DMS114 treated with DMSO at 0.1 percent for 48 hours (cell line): ENCODE data around the gene ANAPC2.

Source experiments
- DNase-seq: peaks from one replicate; lab custom pipeline; 2025; ENCODE audit not compliant: unreplicated experiment; lab: John Stamatoyannopoulos, UW

Gene ANAPC2

DNA sequence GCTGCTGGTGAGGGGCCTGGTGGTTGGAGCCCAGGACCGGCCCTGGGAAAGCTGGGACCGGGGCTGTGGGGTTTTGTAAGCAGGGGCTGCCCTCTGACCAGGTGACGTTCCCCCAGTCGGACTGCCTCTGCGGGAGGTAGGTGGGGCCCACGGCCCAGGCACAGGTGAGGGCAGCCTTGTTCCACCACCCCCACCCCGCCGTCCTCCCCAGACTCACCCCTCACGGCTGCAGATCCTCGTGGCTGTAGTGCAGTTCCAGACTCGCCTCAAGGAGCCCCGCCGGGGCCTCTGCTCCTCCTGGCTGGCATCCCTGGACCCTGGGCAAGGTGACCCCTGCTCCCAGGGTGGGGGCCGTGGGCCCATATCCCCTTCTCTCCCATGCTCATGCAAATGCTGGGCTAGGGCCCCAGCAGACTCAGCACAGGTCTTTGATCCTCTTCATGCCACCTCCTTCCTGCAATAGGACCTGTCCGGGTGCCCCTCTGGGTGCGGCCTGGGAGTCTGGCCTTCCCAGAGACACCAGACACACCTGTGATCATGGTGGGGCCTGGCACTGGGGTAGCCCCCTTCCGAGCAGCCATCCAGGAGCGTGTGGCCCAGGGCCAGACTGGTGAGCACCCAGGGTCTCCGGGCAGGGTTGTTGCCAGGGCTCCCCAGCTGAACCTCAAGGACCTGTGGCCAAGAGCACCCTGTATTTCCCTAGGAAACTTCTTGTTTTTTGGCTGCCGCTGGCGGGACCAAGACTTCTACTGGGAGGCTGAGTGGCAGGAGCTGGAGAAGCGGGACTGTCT, 27.0 kb upstream of the ANAPC2 start:
- no peak for DNase-seq

DNA sequence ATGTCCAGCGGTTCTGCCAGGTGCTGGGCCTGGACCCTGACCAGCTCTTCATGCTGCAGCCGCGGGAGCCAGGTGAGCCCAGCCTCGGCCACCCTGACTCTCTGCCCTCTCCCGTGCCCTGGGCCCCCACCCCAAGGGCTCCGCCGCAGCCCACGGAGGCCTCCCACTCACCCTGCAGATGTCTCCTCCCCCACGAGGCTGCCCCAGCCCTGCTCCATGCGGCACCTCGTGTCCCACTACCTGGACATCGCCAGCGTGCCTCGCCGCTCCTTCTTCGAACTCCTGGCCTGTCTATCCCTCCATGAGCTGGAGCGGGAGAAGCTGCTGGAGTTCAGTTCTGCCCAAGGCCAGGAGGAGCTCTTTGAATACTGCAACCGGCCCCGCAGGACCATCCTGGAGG, 26.3 kb upstream of the ANAPC2 start:
- DNase-seq: no peak

DNA sequence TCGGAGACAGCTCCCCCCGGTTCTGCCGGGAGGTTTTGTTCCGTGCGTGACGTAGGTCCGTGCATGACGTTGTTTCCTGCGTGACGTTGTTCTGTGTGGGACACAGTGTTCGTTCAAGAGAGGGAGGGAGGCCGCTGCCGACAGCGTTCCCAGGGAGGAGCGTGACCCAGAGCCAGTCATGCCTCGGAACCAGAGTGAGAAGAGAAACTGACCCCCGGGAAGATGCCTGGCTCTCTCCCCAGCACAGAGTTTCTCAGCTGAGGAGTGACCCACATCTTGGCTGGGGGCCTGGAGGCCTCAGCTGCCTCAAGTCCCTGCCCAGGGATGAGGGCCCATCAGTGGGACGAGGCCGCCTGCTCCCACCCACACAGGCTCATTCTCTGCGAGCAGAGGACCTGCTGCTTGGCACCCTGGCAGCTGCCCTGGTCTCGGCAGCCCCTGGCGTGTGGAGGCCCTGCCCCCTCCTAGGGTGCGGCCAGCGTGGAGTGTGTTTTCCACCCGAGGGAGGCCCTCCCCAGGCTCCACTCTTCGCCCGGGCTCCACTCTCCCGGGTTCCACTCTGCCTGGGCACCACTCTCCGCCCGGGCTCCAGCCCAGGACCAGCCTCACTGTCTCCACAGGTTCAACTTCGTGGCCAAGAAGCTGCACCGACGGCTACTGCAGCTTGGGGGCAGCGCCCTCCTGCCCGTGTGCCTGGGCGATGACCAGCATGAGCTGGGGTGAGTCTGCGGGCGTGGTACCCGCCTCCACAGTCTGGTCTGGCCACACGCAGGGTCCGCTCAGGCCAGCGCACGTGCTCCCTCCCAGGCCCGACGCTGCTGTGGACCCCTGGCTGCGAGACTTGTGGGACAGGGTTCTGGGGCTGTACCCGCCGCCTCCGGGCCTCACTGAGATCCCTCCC, 25.1 kb upstream of the ANAPC2 start:
- no peak for DNase-seq

DNA sequence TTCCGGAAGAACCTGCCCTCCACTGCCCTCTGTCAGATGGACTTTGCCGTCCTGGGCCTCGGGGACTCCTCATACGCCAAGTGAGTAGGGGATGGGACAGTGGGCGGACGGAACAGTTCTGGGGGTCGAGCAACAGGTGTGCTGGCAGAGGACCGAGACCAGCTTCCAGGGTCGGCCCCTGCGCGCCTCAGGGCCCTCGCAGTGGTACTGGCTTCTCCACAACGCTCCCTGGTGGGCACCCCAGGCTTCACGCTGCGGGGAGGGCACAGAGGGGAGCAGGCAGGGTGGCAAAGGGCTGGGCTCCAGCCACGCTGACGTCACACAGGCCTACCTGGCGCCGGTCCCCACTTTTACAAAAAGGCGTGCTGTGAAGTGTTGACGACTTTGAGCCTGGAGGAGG, 24.2 kb upstream of the ANAPC2 start:
- DNase-seq: no peak

DNA sequence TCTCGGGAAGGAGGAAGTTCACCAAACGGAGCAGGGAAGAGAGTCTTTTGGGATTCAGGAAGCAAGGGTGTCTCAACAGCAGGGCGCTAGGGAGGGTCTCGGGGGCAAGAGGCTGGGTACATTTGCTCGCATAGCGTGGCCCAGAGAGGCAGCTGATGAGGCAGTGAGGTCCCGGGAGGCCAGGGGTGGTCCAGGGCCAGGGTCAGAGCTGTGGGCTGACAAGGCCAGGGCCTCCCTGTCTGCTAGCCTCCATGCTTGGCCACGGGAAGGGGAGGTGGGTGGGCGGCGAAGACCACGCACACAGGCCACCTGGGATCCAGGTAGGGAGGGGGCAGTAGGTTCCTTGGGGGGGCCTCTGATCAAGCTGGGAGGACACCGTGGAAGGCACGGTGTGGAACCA, 23.2 kb upstream of the ANAPC2 start:
- no peak for DNase-seq

DNA sequence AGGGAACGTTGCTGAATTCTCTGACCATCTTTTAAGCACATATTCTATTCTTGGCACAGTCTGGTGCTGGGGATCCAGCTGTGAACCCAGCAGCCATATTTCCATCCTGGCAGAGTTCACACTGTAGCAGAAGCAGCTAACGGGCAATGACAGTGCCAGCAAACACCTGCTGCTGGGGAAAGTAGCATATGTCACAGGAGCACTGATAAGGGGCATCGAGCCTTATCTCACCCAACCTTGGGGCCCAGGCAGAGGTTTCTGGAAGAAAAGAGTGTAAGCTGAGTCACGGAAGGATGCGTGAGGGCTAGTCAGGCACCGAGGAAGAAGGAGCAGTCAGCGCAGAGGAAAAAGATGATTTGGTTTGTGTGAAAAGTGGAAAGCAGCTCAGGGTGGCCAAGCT, 18.2 kb upstream of the ANAPC2 start:
- no peak for DNase-seq

DNA sequence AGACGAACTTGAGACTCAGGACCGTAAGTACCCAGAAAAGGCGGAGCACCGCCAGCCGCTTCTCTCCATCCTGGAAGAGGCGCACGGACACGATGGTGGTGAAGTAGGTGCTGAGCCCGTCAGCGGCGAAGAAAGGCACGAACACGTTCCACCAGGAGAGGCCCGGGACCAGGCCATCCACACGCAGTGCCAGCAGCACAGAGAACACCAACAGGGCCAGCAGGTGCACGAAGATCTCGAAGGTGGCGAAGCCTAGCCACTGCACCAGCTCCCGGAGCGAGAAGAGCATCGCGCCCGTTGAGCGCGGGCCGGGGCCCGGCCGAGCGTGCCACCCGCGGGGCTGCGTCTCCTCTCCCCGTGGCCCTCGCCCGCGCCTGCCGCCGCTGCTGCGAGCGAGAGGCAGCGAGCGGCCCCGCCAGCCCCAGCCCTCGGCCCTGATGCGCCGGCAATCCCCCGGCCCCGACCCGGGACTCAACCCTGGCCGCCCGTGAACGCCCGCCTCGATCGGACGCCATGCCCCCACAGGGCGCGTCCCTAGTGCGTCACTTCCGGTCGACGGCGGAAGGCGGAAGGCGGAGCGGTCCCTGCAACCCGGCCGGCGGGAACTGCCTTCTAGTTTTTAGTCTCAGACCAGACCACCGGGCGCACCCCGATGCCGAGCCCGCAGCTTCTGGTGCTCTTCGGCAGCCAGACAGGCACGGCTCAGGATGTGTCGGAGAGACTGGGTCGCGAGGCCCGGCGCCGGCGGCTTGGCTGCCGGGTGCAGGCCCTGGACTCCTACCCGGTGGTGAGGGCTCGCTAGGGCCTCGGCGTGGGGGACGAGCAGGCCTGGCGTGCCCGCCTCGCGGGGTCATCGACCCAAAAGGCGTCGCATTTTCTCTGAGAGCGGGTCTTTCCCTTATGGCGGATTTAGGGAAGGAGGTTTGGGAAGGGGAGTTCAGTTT, 17.0 kb upstream of the ANAPC2 start, which contains the start of the genes NDOR1 and TMEM203:
NDOR1 (plus strand) TSS at position 575 of the 944 bp plus-strand sequence; CDS start at position 653, 78 bp downstream.
TMEM203 (minus strand) TSS at position 523 of the 944 bp plus-strand sequence; CDS start at position 289, 234 bp downstream.
- DNase-seq: peak; percentile 70

DNA sequence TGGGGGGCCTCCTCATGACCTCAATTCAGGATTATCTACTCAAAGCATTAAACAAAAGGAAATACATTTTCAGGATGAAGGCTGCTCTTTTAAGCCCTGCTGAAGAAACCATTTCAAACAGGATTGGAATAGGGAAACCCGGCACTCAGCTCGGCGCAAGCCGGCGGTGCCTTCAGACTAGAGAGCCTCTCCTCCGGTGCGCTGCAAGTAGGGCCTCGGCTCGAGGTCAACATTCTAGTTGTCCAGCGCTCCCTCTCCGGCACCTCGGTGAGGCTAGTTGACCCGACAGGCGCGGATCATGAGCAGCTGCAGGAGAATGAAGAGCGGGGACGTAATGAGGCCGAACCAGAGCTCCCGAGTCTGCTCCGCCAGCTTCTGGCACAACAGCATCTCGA, 16.4 kb upstream of the ANAPC2 start:
- DNase-seq: no peak

DNA sequence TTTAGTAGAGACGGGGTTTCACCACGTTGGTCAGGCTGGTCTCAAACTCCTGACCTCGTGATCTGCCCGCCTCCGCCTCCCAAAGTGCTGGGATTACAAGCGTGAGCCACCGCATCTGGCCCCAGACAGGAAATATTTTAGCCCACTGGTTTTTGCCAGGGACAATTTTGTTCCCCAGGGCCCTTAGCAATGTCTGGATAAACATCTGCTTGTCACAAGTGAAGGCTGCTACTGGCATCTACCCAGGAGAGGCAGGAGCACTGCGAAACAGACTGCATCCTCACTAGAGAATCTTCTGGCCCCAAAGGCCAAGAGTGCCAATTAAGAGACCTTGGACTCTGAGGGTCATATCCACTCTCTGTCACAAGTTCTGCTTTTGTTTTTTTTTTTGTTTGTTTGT, 14.6 kb upstream of the ANAPC2 start:
- DNase-seq: no peak

DNA sequence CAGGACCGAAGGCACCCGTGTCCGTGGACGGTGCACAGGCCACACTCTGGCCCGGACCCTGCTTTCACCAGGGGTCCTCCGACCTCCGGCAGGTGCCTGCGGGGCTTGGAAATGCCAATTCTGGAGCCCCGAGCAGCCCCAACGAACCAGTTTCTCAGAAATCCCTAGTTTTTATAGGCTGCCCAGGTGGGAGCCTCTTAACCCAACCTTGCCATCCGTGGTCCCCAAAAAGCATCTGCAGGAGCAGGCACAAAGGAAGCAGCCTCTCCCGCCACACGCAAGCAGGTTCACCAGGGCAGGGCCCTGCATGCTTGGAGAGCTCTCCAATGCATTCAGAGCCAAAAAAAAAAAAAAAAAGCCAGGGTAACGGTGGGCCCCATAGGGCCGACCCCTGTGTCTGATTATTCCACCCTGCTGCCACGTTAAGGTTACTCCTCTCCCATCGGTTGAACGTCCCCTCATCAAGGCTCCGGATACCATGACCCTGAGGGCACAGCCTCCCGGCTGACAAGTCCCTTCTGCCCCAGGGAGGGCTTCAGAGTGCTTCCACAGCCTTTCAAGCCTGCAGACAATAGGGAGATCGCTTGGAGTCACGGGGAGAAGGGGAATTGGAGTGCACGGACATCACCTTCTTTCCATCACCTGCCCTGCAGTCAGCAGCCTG, 13.0 kb upstream of the ANAPC2 start:
- DNase-seq: no peak

DNA sequence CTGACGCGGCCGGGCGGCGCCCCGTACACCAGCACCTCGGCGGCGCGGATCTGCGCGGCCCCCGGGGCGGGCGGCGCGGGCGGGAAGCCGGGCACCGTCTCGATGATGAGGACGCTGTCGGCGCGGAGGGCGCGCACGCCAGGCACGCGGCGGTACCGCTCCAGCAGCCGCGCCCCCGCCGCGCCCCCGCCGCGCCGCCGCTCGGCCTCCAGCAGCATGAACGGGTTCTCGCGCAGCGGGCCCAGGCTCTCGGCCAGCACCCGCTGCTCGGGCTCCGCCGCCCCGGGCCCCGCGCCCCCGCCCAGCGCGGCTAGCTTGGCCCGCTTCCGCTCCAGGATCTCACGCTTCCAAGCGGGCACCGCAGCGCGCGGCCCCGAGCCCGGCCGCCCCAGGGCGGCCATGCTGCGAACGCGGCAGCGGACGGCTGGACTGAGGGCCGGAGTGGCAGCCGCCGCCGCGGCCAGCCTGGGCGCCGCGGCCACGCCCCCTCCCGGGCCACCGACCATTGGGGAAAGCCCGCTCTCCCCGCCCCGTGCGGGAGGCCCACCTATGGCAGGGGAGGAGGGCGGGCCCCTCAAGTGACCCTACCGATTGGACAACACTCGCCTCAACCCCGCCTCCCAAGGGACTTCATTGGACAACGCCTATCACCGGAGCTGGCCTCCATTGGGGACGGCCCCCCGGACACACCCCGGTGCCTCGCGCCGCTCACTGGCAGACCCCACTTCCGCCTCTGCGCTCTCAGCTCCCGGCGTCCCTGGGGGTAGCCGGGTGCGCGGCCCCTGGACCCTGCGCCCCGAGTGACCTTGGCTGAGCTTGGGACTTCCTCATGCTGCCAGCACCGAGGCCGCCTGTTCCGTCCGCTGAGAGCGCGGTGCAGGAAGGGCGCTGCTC, 12.2 kb upstream of the ANAPC2 start, which contains the start of gene TPRN:
TPRN (minus strand) TSS at position 431 of the 894 bp plus-strand sequence; CDS start at position 401, 30 bp downstream.
- peak; percentile 92 for DNase-seq

DNA sequence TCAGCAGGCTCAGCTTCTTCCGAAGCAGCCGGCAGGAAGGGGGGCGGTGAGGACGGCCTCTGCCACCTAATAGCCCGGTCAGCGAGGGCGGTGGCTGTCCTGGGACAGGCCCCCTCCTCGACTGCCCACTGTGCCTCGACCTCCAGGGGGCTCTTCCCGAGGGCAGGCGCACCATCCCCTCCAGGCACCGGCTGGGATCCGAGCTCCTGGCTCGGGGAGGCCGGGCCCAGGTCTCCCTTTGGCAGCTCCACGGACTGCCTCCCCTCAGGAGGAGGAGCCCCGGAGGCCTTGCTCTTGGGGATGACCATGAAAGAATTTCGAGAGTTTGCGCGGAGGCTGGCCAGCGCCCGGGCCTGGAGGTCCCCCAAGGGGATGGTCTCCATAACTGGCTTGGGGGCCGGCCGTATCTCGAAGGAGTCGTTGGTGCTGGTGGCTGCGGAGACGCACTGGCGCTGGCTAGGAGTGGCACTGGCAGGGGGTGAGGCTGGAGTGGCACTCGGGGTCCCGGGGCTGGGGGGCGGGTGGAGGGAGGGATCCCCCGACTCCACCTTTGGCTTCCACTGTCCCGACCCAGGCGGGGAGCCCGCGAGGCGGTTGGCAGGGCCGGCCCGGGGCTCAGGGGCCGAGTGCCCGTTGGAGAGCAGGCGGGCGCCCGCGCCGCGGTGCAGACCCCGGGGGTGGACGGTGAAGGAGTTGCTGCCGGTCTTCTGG, 11.2 kb upstream of the ANAPC2 start:
- no peak for DNase-seq

DNA sequence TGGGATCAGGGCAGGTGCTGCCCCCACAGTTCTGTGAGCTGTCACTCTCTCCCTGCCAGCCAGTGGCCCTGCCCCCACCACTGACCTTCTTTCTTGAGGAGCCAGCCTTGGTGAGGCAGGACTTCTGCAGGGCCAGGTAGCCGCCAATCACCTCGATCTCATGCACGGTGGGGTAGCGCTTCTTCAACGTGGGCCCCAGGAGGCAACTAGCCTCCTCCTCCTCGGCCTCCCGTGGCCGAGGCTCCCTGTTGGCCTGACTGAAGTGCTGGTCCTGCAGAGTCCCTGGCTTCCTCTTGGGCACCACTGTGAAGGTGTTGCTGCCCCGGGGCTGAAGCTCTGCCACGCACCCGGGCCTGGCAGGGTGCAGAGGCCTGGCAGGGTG, 10.5 kb upstream of the ANAPC2 start:
- no peak for DNase-seq

DNA sequence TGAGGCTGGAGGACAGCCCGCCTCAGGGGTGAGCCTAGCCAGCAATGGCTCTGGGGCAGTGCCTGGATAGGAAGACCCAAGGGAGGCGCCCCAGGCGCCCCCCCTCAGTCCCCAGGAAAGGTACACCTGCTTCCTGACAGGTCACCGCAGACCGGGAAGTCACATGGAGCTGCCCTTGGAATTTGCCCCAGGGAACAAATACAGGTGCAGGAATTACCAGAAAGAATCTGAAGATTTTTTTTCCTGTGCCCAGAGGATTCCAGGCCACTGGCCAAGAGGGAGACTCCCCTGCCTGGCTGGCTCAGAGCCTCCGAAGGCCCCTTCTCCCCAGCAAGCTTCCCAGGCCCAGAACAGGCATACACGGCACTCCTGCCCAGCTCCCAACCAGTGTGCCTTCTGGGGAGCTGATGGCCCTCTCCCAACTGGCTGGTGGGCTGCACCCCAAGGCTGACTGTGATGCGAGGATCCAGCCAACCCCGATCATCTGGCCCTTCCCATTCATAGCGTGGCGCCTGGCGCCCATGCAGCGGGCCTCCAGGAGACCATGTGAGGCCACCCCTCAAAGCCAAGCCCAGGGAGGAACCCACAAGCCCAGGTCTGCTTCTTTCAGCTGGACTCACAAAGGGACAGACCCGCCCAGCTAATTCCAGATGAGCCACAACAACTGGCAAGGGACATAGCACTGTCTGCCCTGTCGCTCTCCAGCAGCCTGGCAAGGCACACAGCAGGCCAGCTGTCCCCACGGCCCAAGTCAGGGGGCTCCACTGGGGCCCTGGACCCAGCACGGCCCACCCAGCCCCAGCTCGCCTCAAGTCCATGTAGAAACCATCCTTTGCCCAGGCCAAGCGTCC, 9.9 kb upstream of the ANAPC2 start:
- no peak for DNase-seq

DNA sequence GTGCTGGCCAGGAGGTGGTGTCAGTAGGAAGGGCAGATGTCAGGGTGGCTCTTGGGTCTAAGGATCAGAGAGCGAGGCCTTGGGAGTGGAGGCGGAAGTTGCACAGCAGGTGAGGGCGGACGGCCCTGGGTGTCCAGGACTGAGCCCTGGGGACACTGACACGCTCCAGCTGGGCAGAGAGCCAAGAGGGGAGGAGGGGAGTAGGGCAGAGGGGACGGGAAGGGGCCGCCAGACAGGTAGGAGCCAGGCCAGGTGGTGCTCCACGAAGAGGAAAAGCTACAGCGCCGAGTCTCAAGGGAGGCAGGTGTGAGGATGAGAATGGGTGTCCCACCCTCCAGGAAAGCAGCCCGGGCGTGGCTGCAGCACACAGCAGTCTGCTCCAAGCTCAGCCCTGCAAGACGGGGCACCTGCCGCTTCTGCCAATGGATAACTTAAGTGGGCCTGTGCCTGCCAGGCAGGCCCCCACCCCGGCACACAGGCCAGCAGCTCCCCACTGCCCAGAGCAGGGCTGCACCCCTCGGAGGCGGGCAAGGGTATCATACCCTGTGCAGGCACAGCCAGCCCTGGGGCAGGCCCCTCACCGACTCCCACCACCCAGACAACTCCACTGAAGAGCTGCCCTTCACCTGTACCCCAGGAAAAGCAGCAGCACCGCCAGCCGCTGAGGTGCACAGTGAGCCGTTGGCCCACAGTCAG, 7.3 kb upstream of the ANAPC2 start:
- DNase-seq: no peak

DNA sequence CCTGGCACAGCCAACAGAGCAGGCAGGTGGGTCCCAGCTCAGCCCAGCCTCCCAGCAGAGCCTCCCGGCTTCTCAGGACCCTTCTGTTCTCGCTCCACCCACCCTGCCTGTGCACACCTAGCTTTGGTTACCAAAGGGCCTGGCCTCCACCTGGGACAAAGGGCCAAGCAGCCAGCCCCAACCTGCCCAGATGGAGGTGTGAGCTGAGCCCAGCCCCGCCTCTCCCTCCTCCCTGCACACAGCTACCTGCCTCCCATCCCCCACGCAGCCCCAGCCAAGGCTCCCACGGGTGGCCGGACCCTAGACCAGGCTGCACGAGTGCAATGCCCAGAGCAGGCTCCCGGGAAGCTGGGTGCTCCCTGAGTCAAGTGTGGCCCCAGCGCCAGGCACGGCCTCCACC, 6.5 kb upstream of the ANAPC2 start:
- DNase-seq: no peak

DNA sequence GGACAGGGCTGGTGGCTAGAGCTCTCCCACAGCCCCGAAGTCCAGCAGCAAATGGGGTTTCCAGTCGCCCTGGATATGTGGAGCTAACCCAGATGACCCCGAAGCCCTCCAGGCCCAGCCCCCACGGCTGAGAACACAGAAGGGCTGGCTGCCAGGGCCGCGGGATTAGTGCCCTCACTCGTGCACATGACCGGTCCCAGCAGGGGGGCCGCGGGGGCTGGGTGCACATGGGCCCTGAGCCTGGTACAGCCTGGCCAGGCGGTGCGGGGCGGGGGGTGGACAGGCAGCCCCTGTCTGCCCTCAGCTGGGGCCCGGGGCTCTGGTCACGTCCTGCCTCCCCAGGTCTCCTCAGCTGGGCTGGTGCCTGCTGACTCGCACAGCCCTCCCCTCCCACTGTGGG, 6.0 kb upstream of the ANAPC2 start:
- DNase-seq: no peak
